Measurements from ENCODE around the gene SPESP1. TPM values are rescaled to one million over a fixed set of nuclear protein-coding genes. Genes with fewer than 3 reads are reported as not detected.

The SPESP1 gene
- polyA plus RNA-seq, 1 of the 3 experiments (the other 2 are of a cell fraction): not detected

- POLR2A ChIA-PET: no interaction called here
- Histone ChIP-seq H3K9ac (no peak overlapping the region), H3F3A (replicated peaks; ENCODE audit: insufficient read depth) (no peaks in the 10 kb centered on the region), H3K9me2 (no peaks in the 10 kb centered on the region), H2AFZ (ENCODE audit: low read depth) (no peak overlapping the region), H3K36me3 (replicated peaks in 1 of 2; ENCODE audit: control insufficient read depth in 1 of 2, insufficient read depth in 2 of 2, low read length in 1 of 2) (no peaks in the 10 kb centered on the region), H3K27me3 (ENCODE audit: insufficient read depth) (no peaks in the 10 kb centered on the region), H3K27ac (ENCODE audit: low read depth in 2 of 2, low read length in 1 of 2) (no peak overlapping the region), H3K4me3 (ENCODE audit: low read depth in 2 of 2, low read length in 1 of 2) (no peak overlapping the region), H3K79me2 (ENCODE audit: insufficient read depth) (no peaks in the 10 kb centered on the region), H3K4me2 (no peak overlapping the region), H4K20me1 (ENCODE audit: insufficient read depth) (no peaks in the 10 kb centered on the region), H3K9me3 (no peaks in the 10 kb centered on the region), H3K4me1 (ENCODE audit: control insufficient read depth in 1 of 2, insufficient read depth in 2 of 2, low read depth in 1 of 2, low read length in 1 of 2) (no peaks in the 10 kb centered on the region; a peak in 1 of 4 replicates)
- 7% methylated on average over 1 of the region's 1 CpG for WGBS (ENCODE audit: low lambda C conversion rate)
- CTCF ChIA-PET: no interaction called here
- DNase-seq: no peak
- no peak for TF ChIP-seq NFIC (IDR thresholded peaks at IDR 0.05; ENCODE audit: borderline replicate concordance)
- no peak for TF ChIP-seq GATA2 (CRISPR knock-in tag; IDR thresholded peaks at IDR 0.05)
- no peak for TF ChIP-seq IRF3 (IDR thresholded peaks at IDR 0.05; ENCODE audit: low read depth, low read length)
- no peak for TF ChIP-seq FOXM1 (IDR thresholded peaks at IDR 0.05; ENCODE audit: low read depth)
- TF ChIP-seq POLR2AphosphoS5 (IDR thresholded peaks at IDR 0.05; ENCODE audit: low read depth, low read length): no peak
- no peak for TF ChIP-seq ELF1 (IDR thresholded peaks at IDR 0.05)
- TF ChIP-seq GABPA (IDR thresholded peaks at IDR 0.05; ENCODE audit: low read depth): no peak
- no peak for TF ChIP-seq SMC3 (IDR thresholded peaks at IDR 0.05; ENCODE audit: low read depth, low read length)
- TF ChIP-seq USF2 (IDR thresholded peaks at IDR 0.05; ENCODE audit: borderline replicate concordance, low read depth, low read length): no peak
- no peak for TF ChIP-seq NRF1 (IDR thresholded peaks at IDR 0.05; ENCODE audit: low read depth, low read length)
Measured at GRCh38 chr15:68979816-68980215, 49.5 kb downstream of the SPESP1 start.

- Histone ChIP-seq H3K4me2 (no peak overlapping the region), H2AFZ (ENCODE audit: low read depth) (no peak overlapping the region), H4K20me1 (ENCODE audit: insufficient read depth) (no peaks in the 10 kb centered on the region), H3K9me2 (no peaks in the 10 kb centered on the region), H3K9me3 (no peaks in the 10 kb centered on the region), H3K4me1 (ENCODE audit: control insufficient read depth in 1 of 2, insufficient read depth in 2 of 2, low read depth in 1 of 2, low read length in 1 of 2) (no peaks in the 10 kb centered on the region; a peak in 1 of 4 replicates), H3K27me3 (ENCODE audit: insufficient read depth) (no peaks in the 10 kb centered on the region), H3K36me3 (replicated peaks in 1 of 2; ENCODE audit: control insufficient read depth in 1 of 2, insufficient read depth in 2 of 2, low read length in 1 of 2) (no peaks in the 10 kb centered on the region), H3K27ac (ENCODE audit: low read depth in 2 of 2, low read length in 1 of 2) (no peak overlapping the region), H3F3A (replicated peaks; ENCODE audit: insufficient read depth) (no peaks in the 10 kb centered on the region), H3K9ac (no peak overlapping the region), H3K4me3 (ENCODE audit: low read depth in 2 of 2, low read length in 1 of 2) (no peak overlapping the region), H3K79me2 (ENCODE audit: insufficient read depth) (no peaks in the 10 kb centered on the region)
- POLR2A ChIA-PET: no interaction called here
- DNase-seq: no peak
- TF ChIP-seq MXI1 (IDR thresholded peaks at IDR 0.05; ENCODE audit: low read depth, low read length): no peak
- TF ChIP-seq TEAD4 (IDR thresholded peaks at IDR 0.05; ENCODE audit: borderline replicate concordance, insufficient read depth): no peak
- TF ChIP-seq FOXJ3 (CRISPR knock-in tag; IDR thresholded peaks at IDR 0.05): no peak
- TF ChIP-seq JUND (IDR thresholded peaks at IDR 0.05): no peak
- CTCF ChIA-PET: interaction anchor here (1.7 kb wide), 1 partner anchor 431 kb away, joined by 4 read pairs; no protein-coding TSS in a partner anchor
Measured at GRCh38 chr15:68980786-68981185, 50.5 kb downstream of the SPESP1 start.
